ENCODE results near the gene DNAH1.

DNA sequence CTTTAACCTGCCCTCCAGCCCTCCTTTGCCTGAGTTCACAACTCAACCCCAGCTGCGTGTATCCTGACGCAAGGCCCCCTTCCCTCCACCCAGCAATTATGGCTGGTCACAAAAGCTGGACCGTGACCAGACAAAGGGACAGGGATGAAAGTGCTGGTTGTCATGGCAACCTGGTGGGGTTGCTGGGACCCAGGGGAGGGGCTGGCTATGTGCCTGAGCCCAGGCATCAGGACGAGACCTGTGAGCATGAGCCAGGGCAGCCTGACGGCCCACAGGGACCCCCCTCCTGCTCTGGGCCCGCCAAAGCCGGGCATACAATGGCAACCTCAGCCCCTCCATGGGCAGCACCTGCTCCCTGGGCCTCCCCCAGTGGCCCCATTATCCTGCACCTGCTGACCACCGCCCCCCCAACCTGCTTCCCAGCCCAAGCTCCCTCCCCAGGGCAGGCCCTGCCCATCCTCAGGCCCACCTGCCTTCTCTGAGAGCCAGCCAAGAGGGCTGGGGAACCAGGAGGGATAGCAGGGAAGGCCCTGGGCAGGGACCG lies 4.5 kb upstream of the DNAH1 start:
- TF ChIP-seq, protein P1, sequence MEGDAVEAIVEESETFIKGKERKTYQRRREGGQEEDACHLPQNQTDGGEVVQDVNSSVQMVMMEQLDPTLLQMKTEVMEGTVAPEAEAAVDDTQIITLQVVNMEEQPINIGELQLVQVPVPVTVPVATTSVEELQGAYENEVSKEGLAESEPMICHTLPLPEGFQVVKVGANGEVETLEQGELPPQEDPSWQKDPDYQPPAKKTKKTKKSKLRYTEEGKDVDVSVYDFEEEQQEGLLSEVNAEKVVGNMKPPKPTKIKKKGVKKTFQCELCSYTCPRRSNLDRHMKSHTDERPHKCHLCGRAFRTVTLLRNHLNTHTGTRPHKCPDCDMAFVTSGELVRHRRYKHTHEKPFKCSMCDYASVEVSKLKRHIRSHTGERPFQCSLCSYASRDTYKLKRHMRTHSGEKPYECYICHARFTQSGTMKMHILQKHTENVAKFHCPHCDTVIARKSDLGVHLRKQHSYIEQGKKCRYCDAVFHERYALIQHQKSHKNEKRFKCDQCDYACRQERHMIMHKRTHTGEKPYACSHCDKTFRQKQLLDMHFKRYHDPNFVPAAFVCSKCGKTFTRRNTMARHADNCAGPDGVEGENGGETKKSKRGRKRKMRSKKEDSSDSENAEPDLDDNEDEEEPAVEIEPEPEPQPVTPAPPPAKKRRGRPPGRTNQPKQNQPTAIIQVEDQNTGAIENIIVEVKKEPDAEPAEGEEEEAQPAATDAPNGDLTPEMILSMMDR (IDR thresholded peaks at IDR 0.05; ENCODE audit: low read length), result no peak
- TF ChIP-seq EZH2phosphoT487 (IDR thresholded peaks at IDR 0.05; ENCODE audit: low read length), result no peak
